OCI-LY1 (cell line): ENCODE data around the gene KLKB1.

Experiments used
- H2AFZ ChIP-seq: fragments of 200-600 bp; sonication (generic), shearing (Covaris generic); 2 replicates; pipeline ENCODE4 v1.6.0; 2014; ENCODE audit warnings: antibody characterized with exemption, mild to moderate bottlenecking, low read length
- H3F3A ChIP-seq: fragments of 200-600 bp; sonication (generic), shearing (Covaris generic); 2 replicates; pipeline ENCODE4 v1.6.0; 2014; ENCODE audit warnings: mild to moderate bottlenecking, antibody characterized with exemption, low read length, moderate library complexity; ENCODE audit not compliant: insufficient read depth
- H3K27ac ChIP-seq: fragments of 200-600 bp; sonication (generic); 2 replicates; pipeline ENCODE4 v1.5.1; 2014; ENCODE audit warnings: low read length, mixed run types, mild to moderate bottlenecking, low read depth; ENCODE audit not compliant: poor library complexity, severe bottlenecking
- H3K27me3 ChIP-seq: fragments of 200-600 bp; sonication (generic); 2 replicates; pipeline ENCODE4 v1.6.0; 2014; ENCODE audit warnings: antibody characterized with exemption, mild to moderate bottlenecking, low read length, moderate library complexity; ENCODE audit not compliant: insufficient read depth
- H3K36me3 ChIP-seq: fragments of 200-600 bp; sonication (generic); 2 replicates; pipeline ENCODE4 v1.6.1; 2014; ENCODE audit warnings: mild to moderate bottlenecking, antibody characterized with exemption, low read length, moderate library complexity, mixed read lengths; ENCODE audit not compliant: insufficient read depth
- H3K4me1 ChIP-seq: fragments of 200-600 bp; sonication (generic); 2 replicates; pipeline ENCODE4 v1.5.1; 2014; ENCODE audit warnings: mild to moderate bottlenecking, low read length, moderate library complexity; ENCODE audit not compliant: insufficient read depth, severe bottlenecking
- H3K4me2 ChIP-seq: fragments of 200-600 bp; sonication (generic), shearing (Covaris generic); 2 replicates; pipeline ENCODE4 v1.6.1; 2014; ENCODE audit warnings: low read length
- H3K4me3 ChIP-seq: fragments of 200-600 bp; sonication (generic); 2 replicates; pipeline ENCODE4 v1.5.1; 2014; ENCODE audit warnings: low read length, low read depth, mild to moderate bottlenecking, mixed read lengths; ENCODE audit not compliant: poor library complexity, severe bottlenecking
- H3K79me2 ChIP-seq: fragments of 200-600 bp; shearing (Covaris generic); 2 replicates; pipeline ENCODE4 v1.6.1; 2016; ENCODE audit warnings: mixed run types, low read length, mixed read lengths; ENCODE audit not compliant: insufficient read depth
- H3K9ac ChIP-seq: fragments of 200-600 bp; sonication (generic), shearing (Covaris generic); 2 replicates; pipeline ENCODE4 v1.6.1; 2014; ENCODE audit warnings: mild to moderate bottlenecking, low read length, mixed read lengths
- H3K9me2 ChIP-seq: fragments of 200-600 bp; sonication (generic), shearing (Covaris generic); 2 replicates; pipeline ENCODE4 v1.6.1; 2014; ENCODE audit warnings: low read depth, mild to moderate bottlenecking, low read length, mixed read lengths
- H3K9me3 ChIP-seq: fragments of 200-600 bp; shearing (Covaris generic); 2 replicates; pipeline ENCODE4 v1.6.1; 2014; ENCODE audit warnings: low read length, mixed read lengths
- H4K20me1 ChIP-seq: fragments of 200-600 bp; sonication (generic), shearing (Covaris generic); 2 replicates; pipeline ENCODE4 v1.6.0; 2016; ENCODE audit warnings: mild to moderate bottlenecking, low read length; ENCODE audit not compliant: insufficient read depth
- EZH2 ChIP-seq: fragments of 200-600 bp; sonication (generic), shearing (Covaris generic); IDR thresholded peaks from 2 replicates; pipeline ENCODE4 v1.8.0; 2017; ENCODE audit warnings: borderline replicate concordance, mixed run types, mild to moderate bottlenecking, antibody characterized with exemption, low read length, moderate library complexity, mixed read lengths
- TF ChIP-seq, protein P1 (sequence below): fragments of 200-600 bp; sonication (generic), shearing (Covaris generic); IDR thresholded peaks from 2 replicates; pipeline ENCODE4 v1.5.1; 2017; ENCODE audit warnings: mild to moderate bottlenecking, antibody characterized with exemption, low read length, moderate library complexity, mixed read lengths

The KLKB1 gene

DNA sequence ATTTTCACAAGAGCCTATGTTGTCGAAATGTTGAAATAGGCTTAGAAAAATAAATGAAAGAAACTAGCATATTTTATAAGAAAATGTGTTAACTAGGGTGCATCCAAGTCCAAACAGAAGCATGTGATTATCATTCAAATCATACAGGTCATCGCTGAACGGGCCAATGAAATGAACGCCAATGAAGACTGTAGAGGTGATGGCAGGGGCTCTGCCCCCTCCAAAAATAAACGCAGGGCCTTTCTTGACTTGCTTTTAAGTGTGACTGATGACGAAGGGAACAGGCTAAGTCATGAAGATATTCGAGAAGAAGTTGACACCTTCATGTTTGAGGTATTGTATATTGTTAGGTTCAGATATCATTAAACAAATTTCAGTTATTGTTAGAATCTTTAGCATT lies 26.3 kb upstream of the KLKB1 start:
- no peak overlapping the region for H3K4me3 ChIP-seq
- no peak overlapping the region for H2AFZ ChIP-seq
- no peak for TF ChIP-seq EZH2
- TF ChIP-seq, protein P1, sequence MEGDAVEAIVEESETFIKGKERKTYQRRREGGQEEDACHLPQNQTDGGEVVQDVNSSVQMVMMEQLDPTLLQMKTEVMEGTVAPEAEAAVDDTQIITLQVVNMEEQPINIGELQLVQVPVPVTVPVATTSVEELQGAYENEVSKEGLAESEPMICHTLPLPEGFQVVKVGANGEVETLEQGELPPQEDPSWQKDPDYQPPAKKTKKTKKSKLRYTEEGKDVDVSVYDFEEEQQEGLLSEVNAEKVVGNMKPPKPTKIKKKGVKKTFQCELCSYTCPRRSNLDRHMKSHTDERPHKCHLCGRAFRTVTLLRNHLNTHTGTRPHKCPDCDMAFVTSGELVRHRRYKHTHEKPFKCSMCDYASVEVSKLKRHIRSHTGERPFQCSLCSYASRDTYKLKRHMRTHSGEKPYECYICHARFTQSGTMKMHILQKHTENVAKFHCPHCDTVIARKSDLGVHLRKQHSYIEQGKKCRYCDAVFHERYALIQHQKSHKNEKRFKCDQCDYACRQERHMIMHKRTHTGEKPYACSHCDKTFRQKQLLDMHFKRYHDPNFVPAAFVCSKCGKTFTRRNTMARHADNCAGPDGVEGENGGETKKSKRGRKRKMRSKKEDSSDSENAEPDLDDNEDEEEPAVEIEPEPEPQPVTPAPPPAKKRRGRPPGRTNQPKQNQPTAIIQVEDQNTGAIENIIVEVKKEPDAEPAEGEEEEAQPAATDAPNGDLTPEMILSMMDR = no peak
- peaks cover 5% of the 10 kb centered on the region for H3K4me1 ChIP-seq
- H3K9me3 ChIP-seq = no peaks in the 10 kb centered on the region
- no peak overlapping the region for H3K9ac ChIP-seq
- no peaks in the 10 kb centered on the region for H3K79me2 ChIP-seq
- no peaks in the 10 kb centered on the region for H4K20me1 ChIP-seq
- no peaks in the 10 kb centered on the region for H3K27me3 ChIP-seq
- H3K36me3 ChIP-seq = no peaks in the 10 kb centered on the region
- H3K9me2 ChIP-seq = no peaks in the 10 kb centered on the region
- H3F3A ChIP-seq = no peaks in the 10 kb centered on the region
- H3K27ac ChIP-seq = no peak overlapping the region
- H3K4me2 ChIP-seq = no peak overlapping the region

DNA sequence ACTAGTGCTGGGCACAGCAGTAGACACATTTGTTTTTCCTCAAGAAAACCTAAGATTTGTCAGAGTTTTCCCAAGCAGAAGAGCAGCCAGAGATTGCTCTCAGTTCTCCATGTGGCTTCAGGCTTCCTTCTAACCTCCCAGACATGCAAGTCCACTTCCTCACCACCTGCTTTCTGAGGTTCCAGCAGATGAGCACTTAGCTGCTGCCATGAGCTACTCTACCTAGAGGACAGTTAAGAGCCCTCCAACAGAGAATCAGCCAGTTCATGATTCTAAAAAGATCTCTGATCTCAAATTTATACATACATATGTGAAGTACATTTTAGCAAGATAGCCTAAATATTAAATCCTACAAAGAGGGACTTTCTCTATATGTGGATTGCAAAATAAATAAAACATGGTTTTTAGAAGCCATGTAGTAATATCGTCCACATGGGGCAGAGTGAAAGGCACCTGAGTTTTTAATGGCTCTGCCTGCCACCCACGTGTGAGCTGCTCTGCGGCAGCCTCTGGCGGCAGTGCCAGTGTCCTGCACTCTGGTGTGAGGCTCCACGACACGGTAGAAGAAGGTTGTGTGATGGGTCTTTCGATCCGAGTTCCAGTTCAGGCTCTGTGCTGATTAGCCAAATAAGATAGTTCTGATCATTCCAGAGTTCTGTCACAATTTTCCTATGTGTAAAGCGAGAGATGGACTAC lies 25.6 kb upstream of the KLKB1 start:
- Histone ChIP-seq H3K27ac (no peak overlapping the region), H3K79me2 (no peaks in the 10 kb centered on the region), H4K20me1 (no peaks in the 10 kb centered on the region), H3K36me3 (no peaks in the 10 kb centered on the region), H3K4me3 (no peak overlapping the region), H3K9me3 (no peaks in the 10 kb centered on the region), H3K9ac (no peak overlapping the region), H3K4me2 (0 out of 2 replicates have a peak overlapping the region, but pooled peaks have one; percentile 3), H3F3A (no peaks in the 10 kb centered on the region), H3K27me3 (no peaks in the 10 kb centered on the region), H3K4me1 (peaks cover 5% of the 10 kb centered on the region), H2AFZ (no peak overlapping the region), H3K9me2 (no peaks in the 10 kb centered on the region)
- TF ChIP-seq, protein P1 = peak; percentile 95
- TF ChIP-seq EZH2 = no peak

DNA sequence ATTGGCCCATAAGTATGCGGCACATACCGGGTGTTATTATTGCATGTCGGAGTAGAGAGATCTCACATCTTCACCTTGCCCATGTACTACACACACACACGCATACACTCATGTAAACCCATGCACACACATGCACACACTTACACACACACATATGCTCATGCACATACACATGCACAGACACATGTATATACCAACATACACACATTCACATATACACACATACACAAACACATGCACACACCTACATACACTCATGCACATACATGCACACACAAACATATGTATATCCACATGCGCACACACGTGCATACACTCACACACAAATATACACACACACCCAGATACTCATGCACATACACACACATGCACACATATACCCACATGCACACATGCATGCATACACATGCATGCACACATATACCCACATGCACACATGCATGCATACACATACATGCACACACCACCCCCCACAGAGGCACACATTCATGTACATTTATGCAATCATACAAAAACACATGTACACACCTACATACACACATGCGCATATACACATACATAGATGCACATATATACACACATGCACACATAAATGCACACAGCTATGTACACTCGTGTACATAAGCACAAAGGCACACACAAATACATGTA lies 24.7 kb upstream of the KLKB1 start:
- Histone ChIP-seq H3K9me2 (no peaks in the 10 kb centered on the region), H3K4me2 (no peak overlapping the region), H3F3A (no peaks in the 10 kb centered on the region), H3K4me3 (no peak overlapping the region), H3K79me2 (no peaks in the 10 kb centered on the region), H2AFZ (no peak overlapping the region), H3K36me3 (no peaks in the 10 kb centered on the region), H3K9me3 (no peaks in the 10 kb centered on the region), H3K4me1 (peaks cover 5% of the 10 kb centered on the region), H3K27ac (no peak overlapping the region), H4K20me1 (no peaks in the 10 kb centered on the region), H3K27me3 (no peaks in the 10 kb centered on the region), H3K9ac (no peak overlapping the region)
- no peak for TF ChIP-seq EZH2
- TF ChIP-seq, protein P1 = no peak
